ENCODE data around the gene KIRREL3. TPM values are rescaled to one million over a fixed set of nuclear protein-coding genes. Genes with fewer than 3 reads are reported as not detected.

KIRREL3 gene
- total RNA-seq, 2 experiments from 2014 or later = not detected

GRCh38 chr11:126491092-126491491, 509.5 kb downstream of the KIRREL3 start:
- Mint-ChIP-seq H3K27me3 (no peaks in the 10 kb centered on the region), H3K4me1 (ENCODE audit: low read depth) (no peaks in the 10 kb centered on the region), H3K4me3 (no peak overlapping the region), H3K9me3 (no peaks in the 10 kb centered on the region), H3K27ac (no peak overlapping the region), H3K36me3 (ENCODE audit: low read depth) (no peaks in the 10 kb centered on the region)
- H3K4me1 ChIP-seq (ENCODE audit: insufficient read depth, low read length) = no peaks in the 10 kb centered on the region
- CTCF ChIA-PET = no interaction called here
- no peak for ATAC-seq (ENCODE audit: poor library complexity)
- TF ChIP-seq CTCF (IDR thresholded peaks at IDR 0.05) = no peak
- no peaks in the 10 kb centered on the region for H3K36me3 ChIP-seq (ENCODE audit: insufficient read depth, low read length)
- no peak overlapping the region for H3K27ac ChIP-seq (ENCODE audit: low read depth in 1 of 2, low read length in 2 of 2)
- no peaks in the 10 kb centered on the region for H3K9me3 ChIP-seq (ENCODE audit: control insufficient read depth in 1 of 2, insufficient read depth in 1 of 2, low read length in 2 of 2)
- intact Hi-C loops (cut with DNase I, micrococcal nuclease) = no loop called here
- POLR2A ChIA-PET = no interaction called here
- H3K27me3 ChIP-seq (ENCODE audit: control insufficient read depth in 1 of 2, insufficient read depth in 2 of 2, low read length in 2 of 2) = no peaks in the 10 kb centered on the region
- H3K4me3 ChIP-seq (ENCODE audit: low read length) = no peak overlapping the region
- DNase-seq = peak in 1 of 14 experiments; percentile 25

- no peak overlapping the region for H3K4me3 Mint-ChIP-seq
- DNase-seq (no peak), ATAC-seq (ENCODE audit: poor library complexity) (no peak)
- Histone ChIP-seq H3K36me3 (ENCODE audit: insufficient read depth, low read length) (no peaks in the 10 kb centered on the region), H3K27ac (ENCODE audit: low read depth in 1 of 2, low read length in 2 of 2) (no peak overlapping the region), H3K27me3 (ENCODE audit: control insufficient read depth in 1 of 2, insufficient read depth in 2 of 2, low read length in 2 of 2) (no peaks in the 10 kb centered on the region), H3K9me3 (ENCODE audit: control insufficient read depth in 1 of 2, insufficient read depth in 1 of 2, low read length in 2 of 2) (no peaks in the 10 kb centered on the region), H3K4me1 (ENCODE audit: insufficient read depth, low read length) (no peaks in the 10 kb centered on the region), H3K4me3 (ENCODE audit: low read length) (no peak overlapping the region)
- no peaks in the 10 kb centered on the region for H3K9me3 Mint-ChIP-seq
- intact Hi-C loops (cut with DNase I, micrococcal nuclease) = no loop called here
- no peaks in the 10 kb centered on the region for H3K36me3 Mint-ChIP-seq (ENCODE audit: low read depth)
- TF ChIP-seq CTCF (IDR thresholded peaks at IDR 0.05) = no peak
- H3K27me3 Mint-ChIP-seq = no peaks in the 10 kb centered on the region
- no peak overlapping the region for H3K27ac Mint-ChIP-seq
- H3K4me1 Mint-ChIP-seq (ENCODE audit: low read depth) = no peaks in the 10 kb centered on the region
- ChIA-PET POLR2A (no interaction called here), CTCF (interaction anchor here (1.2 kb wide), 1 partner anchor 9 kb away, joined by 4 read pairs; no protein-coding TSS in a partner anchor)
These were observed 510.5 kb downstream of the KIRREL3 start for GRCh38 chr11:126489836-126490660.

GRCh38 chr11:126488591-126489370, 511.8 kb downstream of the KIRREL3 start:
- no peak overlapping the region for H3K27ac ChIP-seq (ENCODE audit: low read depth in 1 of 2, low read length in 2 of 2)
- intact Hi-C loops (cut with DNase I, micrococcal nuclease) = no loop called here
- Mint-ChIP-seq H3K36me3 (ENCODE audit: low read depth) (no peaks in the 10 kb centered on the region), H3K27ac (no peak overlapping the region), H3K4me3 (no peak overlapping the region), H3K27me3 (no peaks in the 10 kb centered on the region), H3K9me3 (no peaks in the 10 kb centered on the region), H3K4me1 (ENCODE audit: low read depth) (no peaks in the 10 kb centered on the region)
- H3K27me3 ChIP-seq (ENCODE audit: control insufficient read depth in 1 of 2, insufficient read depth in 2 of 2, low read length in 2 of 2) = no peaks in the 10 kb centered on the region
- H3K36me3 ChIP-seq (ENCODE audit: insufficient read depth, low read length) = no peaks in the 10 kb centered on the region
- TF ChIP-seq CTCF (IDR thresholded peaks at IDR 0.05) = no peak
- no peaks in the 10 kb centered on the region for H3K9me3 ChIP-seq (ENCODE audit: control insufficient read depth in 1 of 2, insufficient read depth in 1 of 2, low read length in 2 of 2)
- H3K4me1 ChIP-seq (ENCODE audit: insufficient read depth, low read length) = no peaks in the 10 kb centered on the region
- ATAC-seq (ENCODE audit: poor library complexity) (no peak), DNase-seq (no peak)
- ChIA-PET POLR2A (no interaction called here), CTCF (interaction anchor here (1.2 kb wide), 1 partner anchor 8 kb away, joined by 4 read pairs; no protein-coding TSS in a partner anchor)
- H3K4me3 ChIP-seq (ENCODE audit: low read length) = no peak overlapping the region

Measured in CD4-positive, alpha-beta T cell (primary cell).